Endothelial cell of umbilical vein (primary cell): Measurements from ENCODE around the gene FOXO6. TPM values are rescaled to one million over a fixed set of nuclear protein-coding genes. Genes with fewer than 3 reads are reported as not detected.

Source experiments
- BruUV-seq: library from RNA; stranded (reverse); fragments of 400-500 nt; replicated peaks from 2 replicates; lab custom pipeline; 2021; lab: Mats Ljungman, UMichigan
- CTCF ChIA-PET: fragments of 300-600, 350-600 bp; sonication (Branson Sonifier 250); formaldehyde crosslinking; loops from one replicate; lab custom pipeline; 2021; ENCODE audit warnings: antibody characterized with exemption, inconsistent platforms; lab: Charles Lee
- POLR2A ChIA-PET: fragments of 300-600, 350-600 bp; sonication (Branson Sonifier 250); formaldehyde crosslinking; loops from one replicate; lab custom pipeline; 2021; ENCODE audit warnings: antibody characterized with exemption, inconsistent platforms; lab: Charles Lee
- DNase-seq: peaks from one replicate; pipeline ENCODE4 v3.0.0-alpha.2; 2011; ENCODE audit warnings: low read depth, low spot score
- FAIRE-seq: peaks from 2 replicates; lab custom pipeline; 2011; peaks lifted over from hg19 to GRCh38; lab: Jason Lieb, UNC
- H2AFZ ChIP-seq: 2 replicates; pipeline ENCODE4 v1.6.0; 2012; ENCODE audit warnings: low read depth, low read length, control low read depth, inconsistent platforms
- H3K27ac ChIP-seq: 2 replicates; pipeline ENCODE4 v1.5.1; 2011; ENCODE audit warnings: low read depth, mild to moderate bottlenecking, control low read depth, low read length, moderate library complexity; ENCODE audit not compliant: insufficient read depth
- H3K27me3 ChIP-seq, 2 experiments: 2 replicates each; pipeline versions ENCODE4 v1.6.0 to v1.6.1; 2011; ENCODE audit warnings: low read length in 2 of 2, mixed read lengths in 1 of 2; ENCODE audit not compliant: control insufficient read depth in 2 of 2, insufficient read depth in 2 of 2
- H3K36me3 ChIP-seq, 2 experiments: 2 replicates in 1 of 2; 3 replicates in 1 of 2; pipeline ENCODE4 v1.5.1; 2011; ENCODE audit warnings: low read length in 2 of 2, mild to moderate bottlenecking in 1 of 2, moderate library complexity in 1 of 2; ENCODE audit not compliant: control insufficient read depth in 2 of 2, insufficient read depth in 2 of 2; ENCODE audit errors: extremely low read depth in 1 of 2
- H3K4me1 ChIP-seq: 3 replicates; pipeline ENCODE4 v1.5.1; 2011; ENCODE audit warnings: mild to moderate bottlenecking, low read length; ENCODE audit not compliant: control insufficient read depth, insufficient read depth; ENCODE audit errors: extremely low read depth
- H3K4me2 ChIP-seq: 2 replicates; pipeline ENCODE4 v1.6.1; 2011; ENCODE audit warnings: low read length, control low read depth, mixed read lengths; ENCODE audit not compliant: insufficient read depth
- H3K4me3 ChIP-seq, 3 experiments: fragments of 200-600 bp in 1 of 3; sonication (generic), shearing (Covaris generic) in 1 of 3; replicated peaks in 1 of 3; 2 replicates each; pipeline ENCODE4 v1.5.1; 2011 to 2016; ENCODE audit warnings: control low read depth in 3 of 3, low read length in 3 of 3, mild to moderate bottlenecking in 2 of 3, inconsistent platforms in 1 of 3, low read depth in 1 of 3, moderate library complexity in 1 of 3; ENCODE audit not compliant: insufficient read depth in 1 of 3
- H3K79me2 ChIP-seq: 2 replicates; pipeline ENCODE4 v1.6.0; 2012; ENCODE audit warnings: low read length, inconsistent platforms; ENCODE audit not compliant: control insufficient read depth, insufficient read depth
- H3K9ac ChIP-seq: replicated peaks from 2 replicates; pipeline ENCODE3; 2011; ENCODE audit warnings: low read length, control low read depth; ENCODE audit not compliant: insufficient read depth; ENCODE audit errors: extremely low read depth
- H3K9me1 ChIP-seq: replicated peaks from 3 replicates; pipeline ENCODE4 v1.6.0; 2011; ENCODE audit warnings: mild to moderate bottlenecking, low read length; ENCODE audit not compliant: control insufficient read depth, insufficient read depth; ENCODE audit errors: extremely low read depth
- H3K9me3 ChIP-seq: replicated peaks from 2 replicates; pipeline ENCODE4 v1.5.1; 2012; ENCODE audit warnings: low read length, inconsistent platforms; ENCODE audit not compliant: control insufficient read depth, insufficient read depth
- H4K20me1 ChIP-seq: replicated peaks from 2 replicates; pipeline ENCODE3; 2011; ENCODE audit warnings: mild to moderate bottlenecking, low read length; ENCODE audit not compliant: control insufficient read depth, insufficient read depth; ENCODE audit errors: extremely low read depth
- EZH2 ChIP-seq: IDR thresholded peaks from 2 replicates; pipeline ENCODE4 v1.6.1; 2012; ENCODE audit warnings: borderline replicate concordance, low read depth, mild to moderate bottlenecking, moderate library complexity, low read length, inconsistent platforms; ENCODE audit not compliant: severe bottlenecking
- FOS ChIP-seq: IDR thresholded peaks from 2 replicates; pipeline ENCODE4 v1.6.1; 2011; ENCODE audit warnings: mild to moderate bottlenecking, low read length, moderate library complexity, borderline replicate concordance; ENCODE audit not compliant: insufficient read depth
- GATA2 ChIP-seq: IDR thresholded peaks from 2 replicates; pipeline ENCODE4 v1.7.0; 2011; ENCODE audit warnings: low read depth, mild to moderate bottlenecking, moderate library complexity, mixed read lengths, low read length; ENCODE audit not compliant: insufficient read length, insufficient read depth
- JUN ChIP-seq: IDR thresholded peaks from 2 replicates; pipeline ENCODE4 v1.6.1; 2011; ENCODE audit warnings: borderline replicate concordance, low read depth; ENCODE audit not compliant: insufficient read length, insufficient read depth
- MYC ChIP-seq: IDR thresholded peaks from one replicate; pipeline ENCODE4 v1.6.1; 2011; ENCODE audit warnings: mild to moderate bottlenecking, low read depth, low read length
- POLR2A ChIP-seq: IDR thresholded peaks from 2 replicates; pipeline ENCODE4 v1.6.1; 2012; ENCODE audit warnings: low read depth, mild to moderate bottlenecking, control low read depth, low read length
- POLR2AphosphoS5 ChIP-seq: IDR thresholded peaks from 2 replicates; pipeline ENCODE4 v1.6.1; 2012; ENCODE audit warnings: low read depth, mild to moderate bottlenecking, control low read depth, low read length, moderate library complexity; ENCODE audit not compliant: insufficient read depth
- dilution Hi-C: fragments of 300-500 bp; cut with MboI; formaldehyde crosslinking; loops from one replicate; pipeline ENCODE4 v1.15.0; 2019; ENCODE audit warnings: low sequenced_read_pairs; ENCODE audit not compliant: extremely low pct_ligation_motif_present
- intact Hi-C: fragments of 100-400 bp; cut with micrococcal nuclease; formaldehyde crosslinking; loops from one replicate; pipeline ENCODE4 v1.10.0; 2022
- polyA plus RNA-seq, 4 experiments: library from polyadenylated mRNA; depleted of rRNA in 3 of 4; stranded (reverse) in 3 of 4; unstranded in 1 of 4; fragments of >200 nt; gene quantifications; 2 replicates each; pipeline versions ENCODE4 v1.2.1 to v1.2.3, GENCODE V29; 2011 to 2012; ENCODE audit warnings: missing spikeins in 1 of 4
- total RNA-seq: library from RNA; stranded (reverse); gene quantifications from 2 replicates; pipeline ENCODE4 v1.2.3, GENCODE V29; 2021
- TF ChIP-seq, protein P1 (sequence below): IDR thresholded peaks from 2 replicates; pipeline ENCODE4 v1.6.1; 2011; ENCODE audit not compliant: insufficient read depth, insufficient read length
- TF ChIP-seq, protein P2 (sequence below), 2 donors: IDR thresholded peaks; 1 replicate in 1 of 2; 2 replicates in 1 of 2; pipeline ENCODE4 v1.5.1; 2011; ENCODE audit warnings: low read length in 2 of 2, mild to moderate bottlenecking in 2 of 2, moderate library complexity in 2 of 2, control low read depth in 1 of 2, inconsistent platforms in 1 of 2, low read depth in 1 of 2; ENCODE audit not compliant: insufficient read depth in 1 of 2; ENCODE audit errors: extremely low read depth in 1 of 2

The FOXO6 gene
- total and polyA plus RNA-seq, 2 donors (not counting 3 experiments of a cell fraction or from before 2014, with no cell fraction given) = 0.04 to 0.38 TPM

DNA sequence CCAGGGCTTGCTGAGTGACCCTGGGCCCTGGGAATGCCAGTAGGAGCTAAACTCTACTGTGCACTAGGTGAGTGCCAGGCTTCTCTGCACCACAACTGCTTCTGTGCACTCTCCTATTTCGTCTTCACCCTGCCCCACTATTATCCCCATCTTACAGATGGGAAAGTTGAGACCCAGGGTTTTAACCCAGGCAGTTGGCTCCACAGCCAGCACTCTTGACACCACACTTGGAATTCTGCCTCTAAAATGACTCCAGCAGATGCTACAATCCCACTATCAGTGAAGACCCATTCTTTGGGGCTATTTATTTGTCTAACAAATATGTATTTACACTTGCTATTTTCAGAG is 56.1 kb downstream of the FOXO6 start:
- POLR2A ChIA-PET = no interaction called here
- Histone ChIP-seq H3K9me3 (no peaks in the 10 kb centered on the region), H3K4me1 (peaks cover 9% of the 10 kb centered on the region), H3K27ac (no peak overlapping the region), H3K9me1 (no peaks in the 10 kb centered on the region), H2AFZ (no peak overlapping the region), H3K4me3 (no peak overlapping the region), H3K9ac (no peak overlapping the region), H4K20me1 (no peaks in the 10 kb centered on the region), H3K79me2 (no peaks in the 10 kb centered on the region), H3K36me3 (no peaks in the 10 kb centered on the region), H3K4me2 (no peak overlapping the region), H3K27me3 (no peaks in the 10 kb centered on the region)
- TF ChIP-seq EZH2 (no peak), MYC (no peak), FOS (no peak), JUN (no peak), GATA2 (no peak), POLR2AphosphoS5 (no peak), POLR2A (no peak)
- TF ChIP-seq, protein P1, sequence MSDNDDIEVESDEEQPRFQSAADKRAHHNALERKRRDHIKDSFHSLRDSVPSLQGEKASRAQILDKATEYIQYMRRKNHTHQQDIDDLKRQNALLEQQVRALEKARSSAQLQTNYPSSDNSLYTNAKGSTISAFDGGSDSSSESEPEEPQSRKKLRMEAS = no peak
- TF ChIP-seq, protein P2, sequence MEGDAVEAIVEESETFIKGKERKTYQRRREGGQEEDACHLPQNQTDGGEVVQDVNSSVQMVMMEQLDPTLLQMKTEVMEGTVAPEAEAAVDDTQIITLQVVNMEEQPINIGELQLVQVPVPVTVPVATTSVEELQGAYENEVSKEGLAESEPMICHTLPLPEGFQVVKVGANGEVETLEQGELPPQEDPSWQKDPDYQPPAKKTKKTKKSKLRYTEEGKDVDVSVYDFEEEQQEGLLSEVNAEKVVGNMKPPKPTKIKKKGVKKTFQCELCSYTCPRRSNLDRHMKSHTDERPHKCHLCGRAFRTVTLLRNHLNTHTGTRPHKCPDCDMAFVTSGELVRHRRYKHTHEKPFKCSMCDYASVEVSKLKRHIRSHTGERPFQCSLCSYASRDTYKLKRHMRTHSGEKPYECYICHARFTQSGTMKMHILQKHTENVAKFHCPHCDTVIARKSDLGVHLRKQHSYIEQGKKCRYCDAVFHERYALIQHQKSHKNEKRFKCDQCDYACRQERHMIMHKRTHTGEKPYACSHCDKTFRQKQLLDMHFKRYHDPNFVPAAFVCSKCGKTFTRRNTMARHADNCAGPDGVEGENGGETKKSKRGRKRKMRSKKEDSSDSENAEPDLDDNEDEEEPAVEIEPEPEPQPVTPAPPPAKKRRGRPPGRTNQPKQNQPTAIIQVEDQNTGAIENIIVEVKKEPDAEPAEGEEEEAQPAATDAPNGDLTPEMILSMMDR (IDR thresholded peaks at IDR 0.05; ENCODE audit: extremely low read depth in 1 of 2, insufficient read depth in 1 of 2, low read depth in 1 of 2, low read length in 2 of 2) = no peak
- DNase-seq = no peak
- CTCF ChIA-PET = interaction anchor here (0.9 to 6.4 kb wide), 15 partner anchors 10 to 150 kb away, joined by 3 to 114 read pairs (median 6); no protein-coding TSS in a partner anchor
- intact Hi-C loops = loop anchor here (1.0 kb wide), 7 partner anchors 15 to 149 kb away; partner anchors contain the start of gene FOXO6
- no peak for FAIRE-seq
- dilution Hi-C loops = no loop called here
- BruUV-seq = no TSS peak
